Esophagus squamous epithelium (tissue), 5 donors: Measurements from ENCODE around the gene ZNF502. TPM values are rescaled to one million over a fixed set of nuclear protein-coding genes. Genes with fewer than 3 reads are reported as not detected.
A peak's percentile ranks its signal among the peaks of the same experiment; 100 is the strongest.

Experiments used
- DNase-seq: peaks from one replicate; lab custom pipeline; 2025; lab: John Stamatoyannopoulos, UW
- H3K27ac ChIP-seq, 4 donors: fragments of 200-600 bp; sonication (generic); one replicate each; pipeline ENCODE4 v1.5.1; 2016 to 2019; ENCODE audit warnings: mild to moderate bottlenecking in 1 of 4
- H3K27me3 ChIP-seq, 4 donors: fragments of 200-600 bp; sonication (generic); 1 replicate in 3 of 4; 2 replicates in 1 of 4; pipeline versions ENCODE4 v1.5.1 to v1.6.0; 2017 to 2021; ENCODE audit warnings: antibody characterized with exemption in 1 of 4
- H3K36me3 ChIP-seq, 3 donors: fragments of 200-600 bp; sonication (generic); one replicate each; pipeline ENCODE4 v1.5.1; 2016 to 2019
- H3K4me1 ChIP-seq, 3 donors: fragments of 200-600 bp; sonication (generic); one replicate each; pipeline ENCODE4 v1.5.1; 2017 to 2019
- H3K4me3 ChIP-seq, 4 donors: fragments of 200-600 bp; sonication (generic); 1 replicate in 3 of 4; 2 replicates in 1 of 4; pipeline ENCODE4 v1.5.1; 2016 to 2019; ENCODE audit warnings: mild to moderate bottlenecking in 2 of 4, moderate library complexity in 1 of 4
- H3K9me3 ChIP-seq, 3 donors: fragments of 200-600 bp; sonication (generic); one replicate each; pipeline ENCODE4 v1.5.1; 2016 to 2019
- CTCF ChIP-seq, 6 experiments: fragments of 450-650 bp in 4 of 6; fragments of 200-600 bp in 2 of 6; sonication (generic) in 2 of 6; IDR thresholded peaks; one replicate each; pipeline ENCODE4 v1.5.1; 2016 to 2019; ENCODE audit warnings: antibody characterized with exemption in 6 of 6, mild to moderate bottlenecking in 4 of 6, moderate library complexity in 4 of 6
- POLR2A ChIP-seq, 4 donors: fragments of 450-650 bp; IDR thresholded peaks; one replicate each; pipeline ENCODE4 v1.6.1; 2017; ENCODE audit warnings: antibody characterized with exemption in 4 of 4, mild to moderate bottlenecking in 4 of 4, moderate library complexity in 3 of 4
- WGBS, 2 donors: methylation state at CpG; one replicate each; pipeline ENCODE4 v1.1.5; 2018; 5-methylcytosine and 5-hydroxymethylcytosine counted together
- intact Hi-C: fragments of 100-400 bp; cut with DNase I; formaldehyde crosslinking; loops from one replicate; pipeline ENCODE4 v1.15.0; 2022
- total RNA-seq, 4 donors: library from RNA; depleted of rRNA; stranded (reverse); fragments of >200 nt; gene quantifications; one replicate each; pipeline ENCODE4 v1.1.0, GENCODE V29; 2016
- donor health status: DM: yes; HTN: yes; CAD: no.

The ZNF502 gene
- total RNA-seq, 4 donors from 2014 or later = 1.7 to 7.2 (median 2.6) TPM

- peaks cover 0 to 10% (median 0%) of the 10 kb centered on the region in 3 donors for H3K36me3 ChIP-seq
- H3K4me1 ChIP-seq = peaks cover 0 to 16% (median 5%) of the 10 kb centered on the region in 3 donors
- no peak for DNase-seq
- WGBS, 2 donors = 21 to 37% methylated on average over 1 of the region's 1 CpG
- H3K27me3 ChIP-seq = peaks cover 0 to 44% (median 0%) of the 10 kb centered on the region in 4 donors
- peaks cover 0 to 16% (median 0%) of the 10 kb centered on the region in 3 donors for H3K9me3 ChIP-seq
- H3K27ac ChIP-seq = no peak overlapping the region
- no peak overlapping the region for H3K4me3 ChIP-seq
- no peak for TF ChIP-seq POLR2A (IDR thresholded peaks at IDR 0.05)
- TF ChIP-seq CTCF (IDR thresholded peaks at IDR 0.05) = no peak
- intact Hi-C loops = no loop called here
Measured at GRCh38 chr3:44687898-44688297, 24.6 kb upstream of the ZNF502 start.

GRCh38 chr3:44721231-44722102 lies 9.0 kb downstream of the ZNF502 start:
- Histone ChIP-seq H3K4me3 (peak overlapping the region in 1 of 4 donors; percentile 19), H3K4me1 (no peaks in the 10 kb centered on the region), H3K27ac (no peak overlapping the region), H3K27me3 (no peaks in the 10 kb centered on the region), H3K36me3 (peaks cover 4 to 69% (median 22%) of the 10 kb centered on the region in 3 donors), H3K9me3 (peaks cover 22 to 99% (median 86%) of the 10 kb centered on the region in 3 donors)
- DNase-seq = no peak
- TF ChIP-seq POLR2A (IDR thresholded peaks at IDR 0.05) (no peak), CTCF (IDR thresholded peaks at IDR 0.05) (no peak)
- intact Hi-C loops = no loop called here
- 88 to 94% methylated on average over 10 of the region's 10 CpGs for WGBS, 2 donors

GRCh38 chr3:44722103-44722401 lies 9.6 kb downstream of the ZNF502 start:
- WGBS, 2 donors = 90 to 100% methylated on average over 1 of the region's 1 CpG
- intact Hi-C loops = no loop called here
- TF ChIP-seq POLR2A (IDR thresholded peaks at IDR 0.05) (no peak), CTCF (IDR thresholded peaks at IDR 0.05) (no peak)
- Histone ChIP-seq H3K36me3 (peaks cover 4 to 67% (median 22%) of the 10 kb centered on the region in 3 donors), H3K27ac (no peak overlapping the region), H3K4me3 (peak overlapping the region in 1 of 4 donors; percentile 21), H3K27me3 (no peaks in the 10 kb centered on the region), H3K9me3 (peaks cover 22 to 99% (median 92%) of the 10 kb centered on the region in 3 donors), H3K4me1 (no peaks in the 10 kb centered on the region)
- DNase-seq = no peak

GRCh38 chr3:44729384-44729910 lies 17.0 kb downstream of the ZNF502 start, which contains the start of gene ZNF501:
ZNF501 (plus strand) TSS chr3:44729635; CDS start chr3:44734422, 4,787 bp downstream.
- Histone ChIP-seq H3K27me3 (no peaks in the 10 kb centered on the region), H3K9me3 (peaks cover 0 to 83% (median 52%) of the 10 kb centered on the region in 3 donors), H3K4me1 (peaks cover 0 to 17% (median 3%) of the 10 kb centered on the region in 3 donors), H3K27ac (peak within 1 kb of the TSS; percentile 44 to 82 (median 68)), H3K4me3 (peak within 1 kb of the TSS; percentile 54 to 75 (median 68)), H3K36me3 (peaks cover 0 to 43% (median 0%) of the 10 kb centered on the region in 3 donors)
- 1 to 4% methylated on average over 8 to 22 of the region's 46 CpGs for WGBS, 2 donors
- intact Hi-C loops = no loop called here
- peak; percentile 43 for DNase-seq
- peak in 1 of 6 experiments; percentile 21 for TF ChIP-seq CTCF (IDR thresholded peaks at IDR 0.05)
- TF ChIP-seq POLR2A (IDR thresholded peaks at IDR 0.05) = peak in 2 of 4 donors; percentile 17 to 49
